ENCODE data around the gene MMP21. TPM values are rescaled to one million over a fixed set of nuclear protein-coding genes. Genes with fewer than 3 reads are reported as not detected.

Gene MMP21
- total and polyA plus RNA-seq, 2 of the 13 experiments (the other 11 are each of a cell fraction or from before 2014, with no cell fraction given): not detected

- TF ChIP-seq DNMT1 (CRISPR knock-in tag; IDR thresholded peaks at IDR 0.05) (no peak), CREM (IDR thresholded peaks at IDR 0.05) (no peak), CREM (CRISPR knock-in tag; IDR thresholded peaks at IDR 0.05) (no peak), ZBTB39 (CRISPR knock-in tag; IDR thresholded peaks at IDR 0.05) (no peak), ZNF350 (CRISPR knock-in tag; IDR thresholded peaks at IDR 0.05; ENCODE audit: borderline replicate concordance, low read depth) (no peak), ZFY (CRISPR knock-in tag; IDR thresholded peaks at IDR 0.05) (no peak), SNAI1 (CRISPR knock-in tag; IDR thresholded peaks at IDR 0.05; ENCODE audit: borderline replicate concordance) (no peak), ESRRA (CRISPR knock-in tag; IDR thresholded peaks at IDR 0.05; ENCODE audit: low read depth) (no peak), RBFOX2 (IDR thresholded peaks at IDR 0.05; ENCODE audit: low read depth, low read length) (no peak), ARID4A (CRISPR knock-in tag; IDR thresholded peaks at IDR 0.05; ENCODE audit: borderline replicate concordance) (no peak), ZMAT5 (CRISPR knock-in tag; IDR thresholded peaks at IDR 0.05; ENCODE audit: borderline replicate concordance, low read depth) (no peak), ZBTB34 (CRISPR knock-in tag; IDR thresholded peaks at IDR 0.05) (no peak), HNRNPL (IDR thresholded peaks at IDR 0.05; ENCODE audit: low read depth, low read length) (no peak)
- intact Hi-C loops (cut with micrococcal nuclease; ENCODE audit: unreplicated experiment): loop anchor here (10.0 kb wide), 1 partner anchor 77 kb away; the partner anchor contains the start of genes BCCIP and UROS
- no peak for ATAC-seq
- Histone ChIP-seq H3K36me3 (replicated peaks in 1 of 2; ENCODE audit: control insufficient read depth in 1 of 2, insufficient read depth in 2 of 2, low read length in 2 of 2) (peaks cover 16 to 78% of the 10 kb centered on the region in 2 experiments), H3K9ac (ENCODE audit: insufficient read depth, low read depth, low read length) (no peak overlapping the region), H3K9me3 (ENCODE audit: low read length) (no peaks in the 10 kb centered on the region), H3K27me3 (ENCODE audit: control insufficient read depth in 1 of 2, insufficient read depth in 2 of 2, low read length in 2 of 2) (no peaks in the 10 kb centered on the region), H3K27ac (ENCODE audit: extremely low read length, insufficient read depth, low read length) (no peak overlapping the region), H4K20me1 (ENCODE audit: insufficient read depth, low read length) (no peaks in the 10 kb centered on the region), H3K4me3 (replicated peaks in 1 of 3; ENCODE audit: insufficient read depth in 1 of 3, low read depth in 2 of 3, low read length in 3 of 3) (no peak overlapping the region), H3K4me2 (ENCODE audit: low read depth, low read length) (no peak overlapping the region), H3K4me1 (ENCODE audit: insufficient read depth, low read length) (no peaks in the 10 kb centered on the region), H2AFZ (ENCODE audit: low read length) (no peak overlapping the region), H3K79me2 (ENCODE audit: insufficient read depth, low read length) (no peaks in the 10 kb centered on the region)
- no peak for DNase-seq (ENCODE audit: low spot score)
- in situ Hi-C loops (cut with HindIII; ENCODE audit: extremely low pct_ligation_motif_present, low pct_unique_long_range_greater_than_20kb): no loop called here
- BruUV-seq (replicated peaks): no TSS peak
- ChIA-PET CTCF (ENCODE audit: low intra/inter-chr PET ratio, low total read pairs) (no interaction called here), POLR2A (no interaction called here)
- no peak for FAIRE-seq
- 93% methylated on average over 5 of the region's 5 CpGs for WGBS (ENCODE audit: low lambda C conversion rate)
These were observed 28.2 kb downstream of the MMP21 start for GRCh38 chr10:125747417-125747816.
